ENCODE measurements around the gene ATP6V0D1.
"Not testable (repeated sequence)": the region's sequence is repeated elsewhere in the genome, so short reads cannot be mapped to it uniquely, and the experiment has no call there.

ATP6V0D1 gene

DNA sequence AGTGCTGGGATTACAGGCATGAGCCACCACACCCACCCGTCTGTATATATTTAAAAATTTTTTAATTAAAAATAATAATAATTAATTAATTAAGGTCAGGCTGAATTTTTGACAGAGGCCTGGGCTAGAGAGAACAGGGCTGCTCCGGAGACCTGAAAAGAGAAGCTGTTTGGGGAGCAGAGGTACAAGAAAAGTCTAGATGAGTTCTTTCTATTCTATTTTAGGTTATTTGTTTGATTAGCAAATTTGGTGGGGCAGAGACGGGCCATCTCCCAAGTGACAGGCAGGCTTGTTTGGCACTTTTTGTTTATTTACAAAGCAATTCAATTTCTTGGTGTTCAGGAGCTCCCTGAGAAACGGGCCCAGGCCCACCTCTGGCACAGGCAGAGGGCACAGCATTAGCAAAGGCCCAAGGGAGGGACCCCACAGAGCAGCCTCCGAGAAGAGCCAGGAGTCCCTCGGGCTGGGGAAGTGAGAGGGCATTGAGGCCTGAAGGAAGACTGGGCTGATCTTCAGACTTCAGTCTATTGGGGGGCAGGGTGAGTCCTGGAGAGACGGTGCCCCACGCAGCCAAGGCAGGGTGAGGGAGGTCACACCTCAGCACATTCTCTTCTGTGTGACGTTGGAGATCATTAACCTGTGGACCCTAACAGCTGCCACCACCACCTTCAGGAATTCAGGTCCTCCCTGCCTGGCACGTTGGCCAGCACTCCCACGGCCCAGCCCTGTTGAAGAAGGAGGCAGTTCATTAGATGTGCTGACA lies 36.9 kb upstream of the ATP6V0D1 start:
- Histone ChIP-seq H3K27me3 (no peaks in the 10 kb centered on the region), H3K27ac (no peak overlapping the region), H3K4me1 (ENCODE audit: control insufficient read depth in 1 of 2, insufficient read depth in 1 of 2, low read depth in 1 of 2, low read length in 1 of 2) (peaks cover 24 to 27% of the 10 kb centered on the region in 2 experiments), H3K9me3 (no peaks in the 10 kb centered on the region), H3K4me3 (ENCODE audit: low read depth in 1 of 2, low read length in 1 of 2) (no peak overlapping the region), H3K36me3 (no peaks in the 10 kb centered on the region)
- TF ChIP-seq, protein P1, sequence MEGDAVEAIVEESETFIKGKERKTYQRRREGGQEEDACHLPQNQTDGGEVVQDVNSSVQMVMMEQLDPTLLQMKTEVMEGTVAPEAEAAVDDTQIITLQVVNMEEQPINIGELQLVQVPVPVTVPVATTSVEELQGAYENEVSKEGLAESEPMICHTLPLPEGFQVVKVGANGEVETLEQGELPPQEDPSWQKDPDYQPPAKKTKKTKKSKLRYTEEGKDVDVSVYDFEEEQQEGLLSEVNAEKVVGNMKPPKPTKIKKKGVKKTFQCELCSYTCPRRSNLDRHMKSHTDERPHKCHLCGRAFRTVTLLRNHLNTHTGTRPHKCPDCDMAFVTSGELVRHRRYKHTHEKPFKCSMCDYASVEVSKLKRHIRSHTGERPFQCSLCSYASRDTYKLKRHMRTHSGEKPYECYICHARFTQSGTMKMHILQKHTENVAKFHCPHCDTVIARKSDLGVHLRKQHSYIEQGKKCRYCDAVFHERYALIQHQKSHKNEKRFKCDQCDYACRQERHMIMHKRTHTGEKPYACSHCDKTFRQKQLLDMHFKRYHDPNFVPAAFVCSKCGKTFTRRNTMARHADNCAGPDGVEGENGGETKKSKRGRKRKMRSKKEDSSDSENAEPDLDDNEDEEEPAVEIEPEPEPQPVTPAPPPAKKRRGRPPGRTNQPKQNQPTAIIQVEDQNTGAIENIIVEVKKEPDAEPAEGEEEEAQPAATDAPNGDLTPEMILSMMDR (IDR thresholded peaks at IDR 0.05): no peak

GRCh38 chr16:67517155-67517445 lies 36.1 kb upstream of the ATP6V0D1 start:
- Histone ChIP-seq H3K4me1 (ENCODE audit: control insufficient read depth in 1 of 2, insufficient read depth in 1 of 2, low read depth in 1 of 2, low read length in 1 of 2) (peaks cover 24 to 27% of the 10 kb centered on the region in 2 experiments), H3K27me3 (no peaks in the 10 kb centered on the region), H3K27ac (no peak overlapping the region), H3K4me3 (ENCODE audit: low read depth in 1 of 2, low read length in 1 of 2) (no peak overlapping the region), H3K9me3 (no peaks in the 10 kb centered on the region), H3K36me3 (no peaks in the 10 kb centered on the region)
- TF ChIP-seq, protein P1 (IDR thresholded peaks at IDR 0.05): no peak

- TF ChIP-seq, protein P1 (IDR thresholded peaks at IDR 0.05): no peak
- Histone ChIP-seq H3K27ac (peak overlapping the region; percentile 20), H3K36me3 (no peaks in the 10 kb centered on the region), H3K4me1 (ENCODE audit: control insufficient read depth in 1 of 2, insufficient read depth in 1 of 2, low read depth in 1 of 2, low read length in 1 of 2) (peaks cover 20 to 23% of the 10 kb centered on the region in 2 experiments), H3K4me3 (ENCODE audit: low read depth in 1 of 2, low read length in 1 of 2) (no peak overlapping the region), H3K27me3 (no peaks in the 10 kb centered on the region), H3K9me3 (no peaks in the 10 kb centered on the region)
Observed at GRCh38 chr16:67516296-67517154, 35.6 kb upstream of the ATP6V0D1 start.

- TF ChIP-seq, protein P1 (IDR thresholded peaks at IDR 0.05): peak; percentile 82
- peaks cover 12 to 19% of the 10 kb centered on the region in 2 experiments for H3K4me1 ChIP-seq (ENCODE audit: control insufficient read depth in 1 of 2, insufficient read depth in 1 of 2, low read depth in 1 of 2, low read length in 1 of 2)
- H3K27me3 ChIP-seq: no peaks in the 10 kb centered on the region
- no peaks in the 10 kb centered on the region for H3K36me3 ChIP-seq
- peak overlapping the region; percentile 24 for H3K27ac ChIP-seq
- no peaks in the 10 kb centered on the region for H3K9me3 ChIP-seq
- no peak overlapping the region for H3K4me3 ChIP-seq (ENCODE audit: low read depth in 1 of 2, low read length in 1 of 2)
Observed at GRCh38 chr16:67514382-67514828, 33.4 kb upstream of the ATP6V0D1 start.

DNA sequence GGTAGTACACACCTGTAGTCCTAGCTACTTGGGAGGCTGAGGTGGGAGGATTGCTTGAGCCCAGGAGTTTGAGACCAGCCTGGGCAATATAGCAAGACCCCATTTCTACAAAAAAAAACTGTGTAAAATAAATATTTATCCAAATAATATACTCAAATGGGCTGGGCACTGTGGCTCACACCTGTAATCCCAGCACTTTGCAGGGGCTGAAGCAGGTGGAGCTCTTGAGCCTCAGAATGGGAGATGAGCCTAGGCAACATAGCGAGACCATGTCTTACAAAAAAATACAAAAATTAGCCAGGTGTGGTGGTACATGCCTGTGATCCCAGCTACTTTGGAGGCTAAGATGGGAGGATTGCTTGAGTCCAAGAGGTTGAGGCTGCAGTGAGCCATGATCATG lies 32.9 kb upstream of the ATP6V0D1 start:
- H3K4me3 ChIP-seq (ENCODE audit: low read depth in 1 of 2, low read length in 1 of 2); H3K27me3 ChIP-seq; H3K36me3 ChIP-seq; H3K9me3 ChIP-seq: not testable (repeated sequence)
- Histone ChIP-seq H3K4me1 (ENCODE audit: control insufficient read depth in 1 of 2, insufficient read depth in 1 of 2, low read depth in 1 of 2, low read length in 1 of 2) (peaks cover 12 to 19% of the 10 kb centered on the region in 2 experiments), H3K27ac (peak overlapping the region; percentile 24)

DNA sequence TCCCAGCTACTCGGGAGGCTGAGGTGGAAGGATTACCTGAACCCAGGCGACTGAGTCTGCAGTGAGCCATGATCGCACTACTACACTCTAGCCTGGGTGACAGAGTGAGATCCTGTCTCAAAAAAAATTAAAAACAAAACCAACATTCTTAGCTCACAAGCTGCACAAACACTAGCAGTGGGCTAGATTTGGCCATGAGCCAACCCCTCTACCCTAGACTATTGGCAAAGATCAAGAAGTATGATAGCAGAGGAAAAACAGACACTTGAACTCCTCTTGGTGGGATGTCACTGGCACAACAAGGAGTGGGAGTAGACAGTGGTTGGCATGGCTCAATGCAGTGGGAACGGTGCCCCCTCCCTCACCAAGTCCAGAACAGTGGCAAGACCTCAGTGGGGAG lies 28.1 kb upstream of the ATP6V0D1 start:
- TF ChIP-seq, protein P1 (IDR thresholded peaks at IDR 0.05): no peak
- H3K4me3 ChIP-seq (ENCODE audit: low read depth in 1 of 2, low read length in 1 of 2): no peak overlapping the region

More for the DNA sequence above, 28.1 kb upstream of the ATP6V0D1 start:
- Histone ChIP-seq H3K9me3 (no peaks in the 10 kb centered on the region), H3K4me1 (ENCODE audit: control insufficient read depth in 1 of 2, insufficient read depth in 1 of 2, low read depth in 1 of 2, low read length in 1 of 2) (peaks cover 6 to 8% of the 10 kb centered on the region in 2 experiments), H3K27ac (no peak overlapping the region), H3K27me3 (no peaks in the 10 kb centered on the region), H3K36me3 (peaks cover 14% of the 10 kb centered on the region)
